Activated CD8-positive, alpha-beta memory T cell treated with anti-CD3 and anti-CD28 coated beads for 36 hours (primary cell): ENCODE measurements around the gene EOGT. TPM values are rescaled to one million over a fixed set of nuclear protein-coding genes. Genes with fewer than 3 reads are reported as not detected.

Experiments
- total RNA-seq, 2 experiments: library from RNA; stranded (reverse); gene quantifications; one replicate each; pipeline ENCODE4 v1.2.3, GENCODE V29; 2021

The EOGT gene
- total RNA-seq, 2 experiments from 2014 or later: 15.6 to 18.2 TPM

Other genes starting within 250 kb of the EOGT start
- not detected for gene TAFA4, start 81.1 kb downstream of the EOGT start, total RNA-seq
- gene TMF1, start 38.6 kb upstream of the EOGT start, total RNA-seq: 10 to 100 TPM; 32.2 to 33.1 TPM
- 10 to 100 TPM; 78.1 to 82.1 TPM for gene UBA3, start 66.7 kb upstream of the EOGT start, total RNA-seq
- 100 to 1,000 TPM; 102 to 108 TPM for gene ARL6IP5, start 71.3 kb upstream of the EOGT start, total RNA-seq
- gene LMOD3, start 108.9 kb upstream of the EOGT start, total RNA-seq: not detected